HG02610 (cell line): Measurements from ENCODE around the gene NPAS3.

Experiments used
- ATAC-seq: cut with Tn5 transposase; IDR thresholded peaks from one replicate; pipeline ENCODE4 v1.9.1; 2021; ENCODE audit warnings: mild to moderate bottlenecking, moderate library complexity; ENCODE audit not compliant: unreplicated experiment

The NPAS3 gene

DNA sequence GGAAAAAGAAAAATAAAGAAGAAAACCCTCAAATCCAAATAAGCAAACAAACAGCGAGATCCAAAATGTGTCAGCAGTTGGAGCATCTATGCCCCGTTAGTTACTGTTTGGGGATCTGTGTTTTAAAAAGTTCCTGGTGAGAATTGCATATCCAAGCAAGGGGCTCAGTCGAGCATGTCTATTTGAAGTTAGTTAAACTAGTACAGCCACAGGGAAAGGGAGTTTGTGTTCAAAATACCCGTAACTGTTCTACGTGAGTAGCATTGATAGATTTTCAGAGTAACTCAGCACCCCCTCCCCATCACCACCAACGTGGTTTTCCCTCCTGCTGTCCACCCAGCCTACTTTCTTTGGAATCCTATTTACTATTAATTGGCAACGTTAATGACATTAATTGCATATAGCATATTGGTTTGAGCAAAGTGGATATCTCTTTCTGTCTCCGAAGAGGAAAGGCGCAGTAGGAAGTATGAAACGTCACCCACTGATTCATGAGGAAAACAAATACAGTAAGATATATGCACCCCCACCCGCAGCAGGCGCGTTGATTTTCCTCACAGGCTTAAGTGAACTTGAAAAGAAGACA, 1.5 kb downstream of the NPAS3 start:
- no peak for ATAC-seq

DNA sequence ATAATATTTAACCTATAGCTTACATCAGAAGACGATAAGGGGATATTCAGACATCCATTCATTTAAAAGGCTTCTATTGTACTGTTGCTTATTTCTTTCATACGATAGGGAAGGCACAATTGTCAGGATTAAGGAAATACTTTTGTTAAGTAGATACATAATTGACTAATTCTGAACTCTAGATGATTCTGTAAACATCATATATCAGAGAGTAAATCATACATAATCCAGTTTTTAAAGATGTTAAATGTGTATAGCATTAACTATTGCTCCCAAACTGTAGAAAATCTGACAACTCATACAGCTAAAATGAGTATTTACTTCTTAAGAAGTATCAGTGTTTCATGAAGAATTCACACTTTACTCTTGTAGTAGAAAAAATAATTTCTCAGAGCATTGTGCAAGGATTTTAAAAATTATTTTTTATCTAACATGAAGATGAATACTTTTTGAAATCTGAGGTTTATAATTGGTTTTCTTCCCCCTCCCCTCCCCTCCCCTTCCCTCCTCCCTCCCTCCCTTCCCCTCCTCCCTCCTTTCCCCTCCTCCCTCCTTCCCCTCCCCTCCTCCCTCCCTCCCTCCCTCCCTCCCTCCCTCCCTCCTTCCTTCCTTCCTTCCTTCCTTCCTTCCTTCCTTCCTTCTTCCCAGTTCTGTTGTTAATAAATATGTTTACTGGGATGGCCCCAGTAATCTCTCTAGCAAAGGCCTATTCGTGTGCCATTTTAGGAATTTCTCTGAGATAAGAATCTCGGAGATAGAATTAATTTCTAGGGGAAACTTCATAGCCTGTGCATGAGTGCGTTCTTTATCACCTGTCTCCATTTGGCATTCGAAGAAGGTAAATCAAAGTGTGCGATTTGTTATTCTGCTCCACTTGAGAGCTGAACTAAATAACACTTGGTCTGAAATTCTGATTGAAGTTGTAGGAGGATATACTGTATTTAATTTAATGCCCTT, 2.3 kb downstream of the NPAS3 start:
- no peak for ATAC-seq

DNA sequence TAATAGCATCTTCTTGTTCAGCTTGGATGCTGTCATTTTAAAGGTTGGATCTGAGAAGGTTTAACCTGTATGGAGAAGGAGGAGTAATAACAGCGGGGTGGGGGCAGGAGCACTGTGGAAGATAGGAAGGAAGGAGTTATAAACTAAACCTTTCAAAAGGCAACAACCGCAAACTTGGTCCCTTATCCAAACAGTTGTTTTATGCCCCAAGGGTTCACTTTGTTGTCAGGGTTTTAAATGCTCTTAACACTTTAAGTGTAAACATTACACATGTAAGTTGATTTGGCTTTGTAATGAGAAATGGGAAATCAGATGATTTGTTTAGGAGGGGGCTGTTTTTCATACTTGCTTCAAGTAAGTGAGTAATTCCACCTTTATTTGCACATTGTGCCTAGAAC, 3.0 kb downstream of the NPAS3 start:
- ATAC-seq, result no peak

GRCh38 chr14:32947081-32947480, 8.4 kb downstream of the NPAS3 start:
- no peak for ATAC-seq

GRCh38 chr14:32947792-32948191, 9.1 kb downstream of the NPAS3 start:
- ATAC-seq, result no peak

DNA sequence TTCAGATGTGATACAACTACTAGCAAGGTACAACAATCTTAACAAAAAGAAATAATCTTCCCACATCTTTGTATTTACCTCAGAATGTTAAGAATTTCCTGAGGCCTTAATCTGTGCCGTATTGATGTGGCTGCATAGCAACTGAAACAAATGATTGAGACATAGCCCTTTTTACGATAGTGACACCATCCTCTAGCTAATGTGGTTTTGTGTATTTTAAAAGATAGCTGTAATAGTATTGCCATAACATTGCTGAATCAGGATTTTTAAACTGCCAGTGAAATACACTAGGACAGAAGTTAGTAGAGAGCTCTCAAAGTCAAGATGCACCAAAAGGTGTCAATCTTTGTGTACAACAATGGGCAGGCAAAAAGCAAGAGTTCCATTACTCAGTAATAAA, 11.9 kb downstream of the NPAS3 start:
- ATAC-seq, result no peak

DNA sequence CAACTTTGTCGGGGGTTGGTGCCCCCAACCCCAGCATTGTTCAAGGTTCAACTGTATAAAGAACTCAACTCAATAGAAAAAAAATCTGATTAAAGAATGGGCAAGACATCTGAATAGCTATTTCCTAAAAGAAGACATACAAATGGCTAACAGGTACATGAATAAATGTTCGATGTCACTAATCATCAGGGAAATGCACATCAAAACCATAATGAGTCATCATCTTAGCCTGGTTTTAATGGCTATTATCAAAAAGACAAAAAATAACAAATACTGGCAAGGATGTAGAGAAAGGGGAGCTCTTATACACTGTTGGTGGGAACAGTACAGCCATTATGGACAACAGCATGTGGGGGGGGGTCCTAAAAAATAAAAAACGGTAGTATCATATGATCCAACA, 28.7 kb downstream of the NPAS3 start:
- ATAC-seq, result no peak

DNA sequence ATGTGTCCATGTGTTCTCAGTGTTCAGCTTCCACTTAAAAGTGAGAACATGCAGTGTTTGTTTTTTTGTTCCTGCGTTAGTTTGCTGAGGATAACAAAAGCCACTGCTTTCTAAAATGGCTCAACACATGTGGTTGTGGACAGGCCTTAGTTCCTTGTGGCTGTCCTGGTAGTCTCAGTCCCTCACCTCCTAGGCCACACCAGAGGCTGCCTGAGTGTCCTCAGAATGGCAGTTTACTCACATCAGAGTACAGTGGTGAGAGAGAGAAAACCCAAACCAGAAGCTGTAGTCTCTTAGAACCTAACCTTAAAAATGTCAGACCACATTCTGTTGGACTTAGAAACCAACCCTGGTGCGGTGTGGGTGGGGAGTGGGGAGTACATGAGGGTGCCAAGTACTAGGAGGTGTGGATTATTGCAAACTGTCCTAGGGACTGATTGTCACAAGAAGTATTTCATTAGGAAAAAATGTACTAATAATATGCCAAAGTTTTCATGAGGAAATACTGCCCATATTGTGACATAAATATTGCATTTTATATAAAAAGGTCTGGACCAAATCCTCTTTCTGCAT, 30.4 kb downstream of the NPAS3 start:
- ATAC-seq, result no peak

- ATAC-seq, result no peak
These were observed 39.2 kb downstream of the NPAS3 start for GRCh38 chr14:32977913-32978312.

GRCh38 chr14:32978691-32979255, 40.1 kb downstream of the NPAS3 start:
- no peak for ATAC-seq

- no peak for ATAC-seq
These were observed 41.7 kb downstream of the NPAS3 start for GRCh38 chr14:32980178-32980901.

DNA sequence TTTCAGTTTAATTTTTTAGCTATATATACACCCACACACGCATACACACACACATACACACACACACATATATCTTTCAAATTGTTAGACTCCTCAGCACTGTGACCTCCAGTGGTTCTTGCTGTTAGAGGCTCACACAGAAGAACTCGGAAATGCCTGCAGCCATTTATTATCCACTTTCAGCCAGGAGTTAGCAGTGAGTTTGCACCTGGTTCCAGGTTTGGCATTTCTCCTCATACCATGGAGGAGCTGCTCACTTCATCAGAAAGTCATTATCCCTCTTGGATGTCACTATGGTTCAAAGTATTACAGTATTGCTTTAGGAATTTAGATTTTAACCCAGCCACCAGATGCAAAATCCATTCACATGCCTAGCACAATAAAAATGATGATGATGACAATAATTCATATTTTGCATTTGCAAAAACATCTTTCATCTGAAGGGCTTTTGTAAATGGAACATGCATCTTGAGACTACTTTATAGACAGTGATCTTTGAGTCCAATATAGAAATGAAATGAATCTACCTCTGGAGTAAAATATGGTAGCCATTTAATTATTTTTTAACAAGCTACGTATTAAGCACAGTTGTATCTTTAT, 42.3 kb downstream of the NPAS3 start:
- no peak for ATAC-seq

GRCh38 chr14:32984241-32984930, 45.7 kb downstream of the NPAS3 start:
- ATAC-seq, result no peak

DNA sequence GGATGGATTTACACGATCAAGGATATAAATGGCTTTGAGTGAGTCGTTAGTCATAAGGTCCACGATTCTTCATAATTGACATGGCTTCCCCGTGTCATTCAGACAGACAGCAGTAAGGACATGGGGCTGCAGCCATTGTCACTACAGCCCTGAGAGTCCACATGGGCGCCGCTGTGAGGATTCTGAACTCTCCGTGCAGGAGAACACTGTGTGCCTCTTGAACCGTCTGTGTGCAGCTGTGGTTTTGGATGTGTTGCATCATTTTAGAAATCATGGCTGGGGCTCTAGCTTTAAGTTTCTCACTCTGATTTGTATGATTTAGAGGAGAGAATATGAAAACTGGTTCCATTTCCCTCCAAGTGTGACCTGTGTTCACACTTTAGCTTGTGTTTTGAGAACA, 47.2 kb downstream of the NPAS3 start:
- ATAC-seq, result no peak

DNA sequence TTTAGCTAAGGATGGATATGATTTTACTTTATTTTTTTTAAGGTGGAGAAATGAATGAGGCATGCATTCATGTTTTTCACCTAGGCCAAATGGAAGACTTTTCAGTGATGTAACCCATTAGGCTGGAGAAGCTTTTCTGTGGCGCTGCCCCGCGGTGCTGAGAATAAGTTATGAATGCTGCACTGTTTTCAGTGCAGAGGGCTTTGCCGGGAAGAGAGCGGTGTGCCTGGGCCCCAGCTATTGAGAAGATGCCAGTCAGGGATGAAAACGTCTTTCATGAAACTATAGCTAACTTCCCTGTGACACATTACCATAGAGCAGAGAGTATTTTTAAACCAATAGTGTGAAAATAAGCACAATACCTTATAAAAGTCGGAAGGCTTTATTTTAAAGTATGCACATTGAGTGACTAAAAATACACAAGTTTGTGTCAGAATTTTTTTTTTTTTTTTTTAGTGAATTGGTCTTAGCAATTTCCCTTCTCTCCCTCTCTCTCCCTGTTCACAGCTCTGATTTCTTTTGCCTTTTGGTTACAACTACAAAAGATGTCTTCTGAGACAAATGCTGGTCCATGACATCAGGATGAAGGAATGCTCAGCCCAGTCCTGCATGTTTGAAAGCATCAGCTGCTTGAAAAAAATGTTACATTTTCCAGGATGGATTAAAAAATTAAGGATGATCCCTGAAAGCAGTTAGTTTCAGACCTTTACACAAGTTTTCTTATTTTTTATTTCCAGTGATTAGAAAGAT, 48.3 kb downstream of the NPAS3 start:
- ATAC-seq, result no peak

DNA sequence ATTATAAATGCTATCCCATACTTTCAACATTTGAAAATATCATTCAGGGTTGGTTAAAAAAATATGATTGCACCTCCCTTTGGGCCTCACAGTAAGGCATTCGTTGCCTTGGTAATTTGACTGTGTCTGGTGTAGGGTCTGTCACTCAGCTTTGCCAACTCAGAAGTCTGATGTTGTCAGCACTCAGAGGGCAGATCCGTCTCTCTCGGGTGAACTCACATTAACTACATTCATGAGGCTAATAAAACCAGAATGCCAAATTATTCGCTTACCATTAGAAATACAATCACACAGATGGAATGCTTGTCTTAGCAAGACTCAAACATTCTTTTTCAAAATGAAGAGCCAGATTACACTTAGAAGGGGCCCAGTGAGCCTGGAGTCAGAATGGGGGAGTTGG, 53.0 kb downstream of the NPAS3 start:
- no peak for ATAC-seq

- no peak for ATAC-seq
These were observed 55.2 kb downstream of the NPAS3 start for GRCh38 chr14:32993921-32994320.

GRCh38 chr14:32996343-32996742, 57.7 kb downstream of the NPAS3 start:
- no peak for ATAC-seq

- no peak for ATAC-seq
These were observed 59.8 kb downstream of the NPAS3 start for GRCh38 chr14:32998433-32998832.
